ENCODE measurements around the gene DHFR2.
"Not testable (repeated sequence)": the region's sequence is repeated elsewhere in the genome, so short reads cannot be mapped to it uniquely, and the experiment has no call there.

The DHFR2 gene

DNA sequence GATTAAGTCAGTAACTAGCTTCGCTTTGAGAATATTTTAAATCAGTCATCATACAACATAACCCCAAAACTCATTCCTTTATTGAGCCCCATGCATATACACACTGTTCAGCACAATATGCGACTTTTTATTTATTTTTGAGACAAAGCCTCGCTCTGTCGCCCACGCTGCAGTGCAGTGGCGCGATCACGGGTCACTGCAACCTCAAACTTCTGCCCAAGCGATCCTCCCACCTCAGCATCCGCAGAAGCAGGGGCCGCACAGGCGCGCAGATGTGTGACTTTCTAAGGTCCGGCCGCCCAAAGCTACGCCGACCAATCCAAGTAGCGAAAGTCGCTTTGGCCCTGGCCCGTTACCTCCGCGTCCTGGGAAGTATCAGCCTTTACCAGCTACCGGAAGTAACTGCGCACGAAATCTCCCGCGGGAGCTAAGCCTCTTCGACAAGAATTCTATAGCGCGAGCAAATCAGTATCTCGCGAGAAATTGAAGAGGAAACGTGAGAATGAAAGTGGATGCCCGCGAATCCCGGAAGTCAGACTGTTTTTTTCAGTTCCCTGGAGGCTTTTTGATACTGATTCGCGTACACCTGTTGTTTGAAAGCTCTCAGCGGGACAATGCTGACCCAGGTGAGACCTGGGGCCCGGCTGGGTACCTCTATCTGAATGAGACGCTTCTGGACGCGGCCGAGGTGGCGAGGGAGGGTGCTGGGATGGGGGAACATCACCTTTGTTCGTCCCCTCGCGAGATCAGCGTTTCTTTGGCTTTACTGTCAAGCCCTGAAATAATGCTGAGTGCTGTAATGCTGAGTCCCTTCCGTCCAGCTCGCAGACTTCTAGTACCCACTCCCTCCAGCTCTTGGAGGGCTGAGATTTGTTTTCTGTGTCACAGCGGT, at the start of gene DHFR2, which contains the start of gene NSUN3:
Gene DHFR2, minus strand, starts transcription at position 404 of the 892 bp plus-strand sequence. CDS start 1,405 bp downstream, outside the sequence.
Gene NSUN3, plus strand, starts transcription at position 549 of the 892 bp plus-strand sequence. Its CDS starts 66 bp downstream, at position 615.
- DNase-seq: peak; percentile 86

DNA sequence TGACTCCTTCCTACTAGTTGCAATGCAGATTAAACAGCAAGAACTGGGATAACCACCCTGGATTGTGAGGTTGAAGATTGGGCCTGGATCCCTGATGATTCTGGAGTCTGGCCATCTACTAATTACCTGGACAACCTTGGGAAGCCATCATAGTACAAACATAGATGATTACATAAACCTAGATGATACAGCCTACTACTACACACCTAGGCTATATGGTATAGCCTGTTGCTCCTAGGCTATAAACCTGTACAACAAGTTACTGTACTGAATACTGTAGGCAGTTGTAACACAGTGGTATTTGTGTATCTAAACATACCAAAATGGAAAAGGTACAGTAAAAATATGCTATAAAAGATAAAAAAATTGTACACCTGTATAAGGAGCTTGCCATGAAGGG, 48.1 kb upstream of the DHFR2 start:
- no peak for DNase-seq

DNA sequence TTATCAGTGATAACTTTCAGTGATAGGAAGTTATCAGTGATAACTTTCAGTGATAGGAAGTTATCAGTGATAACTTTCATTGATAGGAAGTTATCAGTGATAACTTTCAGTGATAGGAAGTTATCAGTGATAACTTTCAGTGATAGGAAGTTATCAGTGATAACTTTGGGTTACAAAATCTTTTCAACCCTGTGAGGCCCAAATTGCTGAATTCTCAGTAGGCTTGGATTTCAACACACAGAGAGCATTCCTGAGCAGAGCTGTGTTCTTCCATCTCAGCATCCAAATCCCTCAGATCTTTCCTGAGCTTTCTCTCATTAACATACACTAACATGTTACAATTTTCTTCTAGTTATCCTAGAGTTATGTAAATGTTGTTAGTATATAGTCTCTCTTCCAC, 47.5 kb upstream of the DHFR2 start:
- not testable (repeated sequence) for DNase-seq

DNA sequence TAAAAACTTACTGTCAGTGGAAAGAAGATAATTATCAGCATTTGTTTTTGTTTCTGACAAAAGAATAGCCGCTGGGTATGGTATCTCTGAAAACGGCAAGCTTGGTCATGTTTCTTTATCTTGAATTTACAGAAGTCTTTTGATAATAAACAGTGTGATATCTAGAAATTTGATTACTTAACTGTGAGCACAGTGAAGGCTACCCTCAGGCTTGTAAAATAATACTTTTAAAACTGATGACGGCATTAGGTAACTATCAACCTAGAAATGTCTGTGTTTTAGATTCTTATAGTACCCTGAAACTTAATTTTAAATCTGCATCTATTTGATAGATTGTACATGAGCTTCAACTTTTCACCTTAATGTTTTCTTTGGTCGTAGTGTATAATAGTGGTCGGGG, 43.6 kb upstream of the DHFR2 start:
- DNase-seq: no peak

DNA sequence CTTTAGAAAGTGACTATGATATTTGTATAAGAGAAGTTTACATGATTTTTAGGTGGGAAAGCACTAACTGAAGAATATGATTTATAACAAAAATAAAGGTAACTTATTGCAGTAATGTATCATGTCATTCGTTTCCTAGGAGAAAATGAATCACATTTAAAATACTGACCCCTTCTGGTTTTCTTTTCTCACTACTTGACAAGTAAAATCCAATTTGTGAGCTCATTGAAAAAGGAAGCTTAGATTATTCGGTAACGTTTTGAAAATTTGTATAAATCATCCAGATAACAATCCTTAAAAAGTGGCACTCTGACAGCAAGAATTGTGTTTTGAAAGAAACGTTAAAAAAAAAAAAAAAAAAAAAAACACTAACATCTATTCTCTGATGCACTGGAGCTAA, 39.1 kb upstream of the DHFR2 start:
- DNase-seq: no peak

DNA sequence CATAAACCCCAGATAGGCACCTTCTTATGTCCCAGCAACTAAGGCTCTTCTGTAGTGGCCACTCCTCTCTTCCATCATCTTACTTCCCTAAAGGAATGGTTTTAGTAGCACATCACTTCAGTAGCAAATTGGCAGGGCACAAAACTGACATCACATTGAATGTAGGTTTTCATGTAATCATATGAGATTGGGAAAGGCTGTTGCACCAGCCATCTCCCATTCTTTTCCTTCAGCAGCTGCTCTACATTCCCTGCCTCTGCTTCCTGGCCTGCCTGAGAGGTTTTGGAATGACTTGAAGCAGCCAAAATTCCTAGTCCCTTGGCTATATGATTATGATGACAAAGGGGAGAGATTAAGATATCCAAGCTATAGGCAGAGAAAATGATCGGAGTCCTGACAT, 36.6 kb upstream of the DHFR2 start:
- no peak for DNase-seq

DNA sequence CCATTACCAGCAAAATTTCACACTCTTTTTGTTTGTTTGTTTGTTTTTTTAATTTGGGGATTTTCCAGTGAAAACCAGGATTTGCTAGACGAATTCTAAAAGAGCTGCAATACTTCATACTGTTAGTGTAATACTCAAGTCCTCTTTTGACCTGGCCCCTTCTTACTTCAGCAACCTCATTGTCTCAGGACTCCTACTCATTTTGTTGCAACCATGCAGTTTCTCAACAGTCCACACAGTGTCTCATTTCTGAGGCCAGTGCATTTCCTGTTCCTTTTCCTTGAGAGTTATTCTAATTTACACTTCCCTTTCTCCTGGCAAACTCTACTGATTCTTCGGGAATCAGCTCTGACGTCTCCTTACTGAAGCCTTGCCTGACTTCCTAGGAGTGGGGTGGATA, 35.7 kb upstream of the DHFR2 start:
- no peak for DNase-seq

DNA sequence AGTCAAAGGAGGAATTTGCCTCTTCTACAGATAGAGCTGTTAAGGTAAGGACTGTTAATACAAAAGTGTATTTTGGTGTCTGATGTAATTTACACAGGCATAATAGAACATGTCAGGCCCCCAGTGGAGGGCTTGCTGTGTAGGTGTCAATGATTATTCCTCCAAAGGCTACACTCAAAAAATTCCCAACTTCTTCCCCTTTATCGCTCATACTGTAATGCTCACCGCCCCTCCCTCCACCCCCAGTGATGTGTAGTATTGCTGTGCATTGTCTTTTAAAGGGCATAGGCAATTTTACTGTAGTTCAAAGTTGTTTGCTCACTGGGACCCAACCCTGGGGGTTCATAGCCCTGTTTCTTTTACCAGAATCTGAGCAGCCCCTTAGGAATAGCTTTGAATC, 32.4 kb upstream of the DHFR2 start:
- no peak for DNase-seq

DNA sequence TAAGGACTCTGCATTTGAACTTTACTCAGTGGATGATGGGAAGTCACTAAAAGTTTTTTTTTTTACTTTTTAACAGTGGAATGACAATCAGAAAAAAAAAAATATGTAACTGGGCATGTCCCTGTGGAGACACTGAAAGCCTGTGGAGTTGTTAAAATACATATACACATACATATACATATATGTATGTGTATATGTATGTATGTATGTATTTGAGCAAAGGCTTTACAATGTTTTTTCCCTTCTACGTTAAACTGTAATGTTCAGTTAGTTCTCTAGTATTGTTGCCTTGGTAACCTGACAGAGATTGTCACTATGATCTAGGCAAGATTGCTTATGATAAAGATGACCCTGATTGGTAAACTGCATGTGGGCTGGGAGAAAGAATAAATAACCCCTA, 30.4 kb upstream of the DHFR2 start:
- DNase-seq: no peak

DNA sequence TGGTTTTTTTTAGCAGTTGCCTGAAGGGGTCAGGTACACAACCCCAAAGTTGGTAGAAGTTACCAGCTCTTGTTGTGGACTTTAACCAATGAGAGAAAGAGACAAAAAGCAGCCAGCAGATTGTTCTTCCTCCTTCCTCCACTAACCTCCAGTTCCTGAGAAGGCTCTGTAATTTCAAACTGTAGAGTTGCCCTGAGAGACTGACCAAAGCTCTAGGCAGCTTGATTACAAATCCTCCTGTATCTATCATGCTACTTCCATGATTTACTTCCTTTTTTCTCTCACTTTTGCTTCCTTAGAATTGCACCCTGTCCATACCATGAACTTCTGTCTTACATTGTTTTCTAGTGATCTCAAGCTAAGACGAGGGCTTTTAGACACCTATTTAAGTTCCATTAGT, 29.4 kb upstream of the DHFR2 start:
- no peak for DNase-seq

DNA sequence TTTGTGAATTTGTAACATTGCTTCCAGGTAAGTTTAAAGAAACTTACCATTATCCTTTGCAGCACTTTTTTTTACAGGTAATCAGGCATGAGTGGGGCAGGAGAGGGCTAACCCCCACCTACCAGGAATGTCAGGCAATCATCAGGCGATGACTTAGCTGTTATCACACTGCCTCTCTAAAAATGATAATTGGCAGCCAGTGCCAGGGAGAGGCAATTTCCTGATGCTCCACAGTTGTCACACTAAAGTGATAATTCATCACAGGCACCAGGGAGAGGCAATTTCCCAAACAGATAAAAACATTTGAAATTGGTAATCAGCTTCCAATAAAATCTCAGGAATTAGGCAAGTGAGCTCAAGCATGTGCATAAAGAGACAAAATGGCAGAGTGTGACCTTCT, 26.4 kb upstream of the DHFR2 start:
- DNase-seq: no peak

DNA sequence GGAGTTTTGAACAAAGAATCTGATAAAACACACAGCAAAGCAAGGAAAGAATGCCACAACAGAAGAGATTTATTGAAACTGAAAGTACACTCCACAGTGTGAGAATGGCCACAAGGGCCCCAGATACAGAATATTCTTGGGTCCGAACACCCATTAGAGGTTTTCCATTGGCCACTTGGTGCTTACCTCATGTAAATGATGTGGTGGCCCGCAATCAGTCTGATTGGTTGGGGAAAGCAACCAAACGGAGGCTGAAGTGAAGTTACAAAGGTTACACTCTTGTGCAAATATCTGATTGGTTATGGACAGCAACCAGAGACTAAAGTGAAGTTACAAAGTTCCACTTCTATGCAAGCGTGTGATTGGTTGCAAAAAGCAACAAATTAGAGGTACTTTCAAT, 20.5 kb upstream of the DHFR2 start:
- DNase-seq: no peak

DNA sequence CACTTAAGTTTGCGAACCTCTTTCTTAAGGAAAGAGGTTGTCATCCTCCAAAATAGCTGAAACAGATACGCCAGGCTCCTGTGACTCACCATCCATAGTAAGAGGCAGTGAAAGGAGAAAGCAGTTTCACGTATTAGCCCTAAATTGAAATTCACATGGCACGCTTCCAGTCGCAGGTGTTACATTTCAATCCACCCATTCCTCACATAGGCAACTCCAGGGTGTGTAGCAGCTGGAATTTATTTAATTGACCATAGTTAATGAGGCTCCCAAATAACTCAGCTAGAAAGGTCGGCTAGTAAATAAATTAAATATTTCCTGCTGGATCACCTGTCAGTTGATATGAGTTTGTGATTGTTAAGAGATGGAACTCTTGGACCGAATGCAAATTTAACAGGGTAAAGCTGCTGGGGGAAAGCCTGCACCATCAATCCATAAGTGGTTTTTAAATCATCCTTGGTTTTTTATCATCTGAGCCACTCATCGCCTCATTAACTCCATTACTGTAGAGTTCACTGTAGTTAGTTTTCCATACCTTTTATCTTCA, 19.7 kb upstream of the DHFR2 start:
- DNase-seq: no peak

DNA sequence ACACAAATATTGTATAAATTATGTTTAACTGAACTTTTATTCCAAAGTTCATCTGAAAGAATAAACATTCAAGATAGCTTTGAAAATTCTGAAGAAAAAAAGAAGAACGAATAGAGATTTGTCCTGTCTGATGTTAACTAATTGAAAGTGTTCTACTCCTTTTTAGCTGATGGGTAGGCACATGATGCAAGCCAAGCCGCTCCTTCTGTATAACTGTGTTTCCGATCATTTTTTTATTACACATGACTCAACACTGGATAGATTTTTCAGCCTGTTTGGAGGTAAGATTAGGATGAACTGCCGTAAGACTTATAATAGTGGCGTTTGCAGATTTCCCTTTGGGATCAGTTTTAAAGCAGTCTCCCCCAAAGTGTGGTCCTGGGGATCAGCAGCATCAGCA, 19.2 kb upstream of the DHFR2 start:
- no peak for DNase-seq

DNA sequence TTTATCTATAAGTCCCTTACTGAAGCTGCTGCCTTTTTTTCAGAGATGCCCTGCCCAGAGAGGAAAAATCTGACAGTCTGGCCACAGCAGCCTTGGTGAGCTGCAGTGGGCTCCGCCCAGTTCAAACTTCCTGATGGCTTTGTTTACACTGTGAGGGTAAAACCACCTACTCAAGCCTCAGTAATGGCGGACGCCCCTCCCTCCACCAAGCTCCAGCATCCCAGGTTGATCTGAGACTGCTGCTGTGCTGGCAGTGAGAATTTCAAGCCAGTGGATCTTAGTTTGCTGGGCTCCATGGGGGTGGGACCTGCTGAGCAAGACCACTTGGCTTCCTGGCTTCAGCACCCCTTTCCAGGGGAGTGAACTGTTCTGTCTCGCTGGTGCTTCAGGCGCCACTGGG, 17.8 kb upstream of the DHFR2 start:
- DNase-seq: not testable (repeated sequence)

DNA sequence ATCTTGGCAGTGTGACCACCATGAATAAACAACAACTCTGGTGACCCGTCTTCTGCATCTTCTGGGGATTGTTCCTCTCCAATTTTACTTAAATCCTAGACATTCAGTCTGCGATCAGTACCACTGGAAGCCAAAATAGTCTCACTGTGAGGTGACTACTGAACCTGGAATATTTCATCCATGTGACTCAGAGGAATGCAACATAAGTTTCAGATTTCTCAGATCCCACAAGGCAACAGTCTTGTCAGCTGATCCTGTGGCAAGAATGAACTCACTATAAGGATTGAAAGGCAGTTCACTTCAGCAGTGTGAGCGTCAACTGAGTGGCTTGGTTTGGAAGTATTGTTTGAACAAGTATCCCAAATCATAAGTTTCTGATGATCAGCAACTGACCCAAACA, 13.3 kb upstream of the DHFR2 start:
- no peak for DNase-seq

DNA sequence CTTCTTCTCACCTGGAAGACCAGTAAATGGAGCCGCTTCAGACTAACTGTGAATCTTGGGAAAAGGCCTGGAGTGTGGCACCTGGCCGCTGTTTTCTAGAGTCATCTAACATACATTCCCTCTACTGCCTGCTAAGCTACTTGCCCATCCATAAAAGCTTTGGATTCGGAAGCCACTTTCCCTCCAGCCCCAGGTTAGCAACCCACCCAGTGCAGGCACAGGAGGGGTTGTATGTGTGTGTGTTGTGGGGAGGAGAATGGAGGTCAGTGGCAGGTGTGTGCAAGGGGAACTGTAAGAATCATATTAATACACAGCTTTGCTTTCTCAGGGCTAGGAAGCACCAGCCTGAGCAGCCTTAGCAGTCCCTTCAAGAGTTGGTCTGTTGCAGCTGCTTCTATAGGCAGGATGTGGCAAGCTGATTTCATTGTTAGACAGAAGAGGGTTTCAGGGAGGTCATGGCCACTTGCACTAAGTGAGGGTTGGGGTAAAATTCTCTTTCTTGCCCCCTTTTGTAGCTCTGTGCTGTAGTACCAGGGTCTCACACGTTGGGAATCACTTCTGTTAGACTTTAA, 9.1 kb upstream of the DHFR2 start:
- no peak for DNase-seq

DNA sequence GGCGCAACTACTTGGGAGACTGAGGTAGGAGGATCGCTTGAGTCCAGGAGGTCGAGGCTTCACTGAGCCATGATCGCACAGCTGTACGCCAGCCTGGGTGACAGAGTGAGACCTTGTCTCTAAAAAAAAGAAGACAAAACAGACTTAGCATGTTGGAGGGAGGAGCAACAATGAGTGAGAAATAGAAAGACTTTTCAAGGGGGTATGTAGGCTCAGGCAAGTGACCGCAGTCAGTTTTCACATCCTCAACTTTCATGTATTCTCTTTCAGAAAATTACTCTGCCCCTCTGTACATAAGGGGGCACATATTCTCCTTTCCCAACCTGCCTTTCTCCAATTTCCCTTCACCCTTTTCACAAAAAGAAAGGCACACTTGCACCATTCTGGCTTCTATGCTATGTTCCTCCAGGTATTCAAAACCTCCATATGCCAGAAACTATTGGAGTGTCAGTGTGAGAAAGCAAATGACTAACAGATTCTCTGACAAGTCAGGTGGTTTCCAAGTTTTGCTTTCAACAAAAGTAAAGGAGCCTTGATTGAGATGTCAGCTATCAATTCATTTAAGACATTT, 7.7 kb upstream of the DHFR2 start:
- DNase-seq: no peak

DNA sequence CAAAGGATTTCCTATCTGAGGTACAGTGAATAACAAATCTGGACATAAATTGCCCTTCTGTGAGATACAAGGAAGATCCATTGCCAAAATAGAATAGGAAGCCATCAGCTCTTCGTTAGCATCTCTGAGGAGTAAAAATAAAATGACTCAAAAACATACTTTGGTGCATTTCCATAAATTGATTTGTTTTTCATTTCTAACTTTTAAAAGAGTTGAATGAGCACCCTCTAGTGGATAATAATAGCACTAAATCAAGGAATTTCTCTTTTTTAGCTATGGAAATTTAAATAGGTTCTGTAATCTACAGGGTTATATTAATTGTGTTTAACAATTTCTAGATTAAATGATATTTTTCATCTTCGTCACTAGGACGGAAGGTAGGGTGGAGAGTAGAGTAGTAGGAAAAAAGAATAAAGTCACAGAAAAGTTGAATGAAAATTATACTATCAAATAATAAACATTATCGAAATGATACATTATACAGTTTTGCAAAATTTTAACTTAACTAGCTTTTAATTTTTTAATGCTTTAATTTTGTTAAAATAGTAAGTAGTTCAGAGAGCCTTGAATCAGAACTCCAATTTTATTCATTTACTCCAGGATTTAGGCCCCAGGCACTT, 6.6 kb upstream of the DHFR2 start:
- DNase-seq: no peak

DNA sequence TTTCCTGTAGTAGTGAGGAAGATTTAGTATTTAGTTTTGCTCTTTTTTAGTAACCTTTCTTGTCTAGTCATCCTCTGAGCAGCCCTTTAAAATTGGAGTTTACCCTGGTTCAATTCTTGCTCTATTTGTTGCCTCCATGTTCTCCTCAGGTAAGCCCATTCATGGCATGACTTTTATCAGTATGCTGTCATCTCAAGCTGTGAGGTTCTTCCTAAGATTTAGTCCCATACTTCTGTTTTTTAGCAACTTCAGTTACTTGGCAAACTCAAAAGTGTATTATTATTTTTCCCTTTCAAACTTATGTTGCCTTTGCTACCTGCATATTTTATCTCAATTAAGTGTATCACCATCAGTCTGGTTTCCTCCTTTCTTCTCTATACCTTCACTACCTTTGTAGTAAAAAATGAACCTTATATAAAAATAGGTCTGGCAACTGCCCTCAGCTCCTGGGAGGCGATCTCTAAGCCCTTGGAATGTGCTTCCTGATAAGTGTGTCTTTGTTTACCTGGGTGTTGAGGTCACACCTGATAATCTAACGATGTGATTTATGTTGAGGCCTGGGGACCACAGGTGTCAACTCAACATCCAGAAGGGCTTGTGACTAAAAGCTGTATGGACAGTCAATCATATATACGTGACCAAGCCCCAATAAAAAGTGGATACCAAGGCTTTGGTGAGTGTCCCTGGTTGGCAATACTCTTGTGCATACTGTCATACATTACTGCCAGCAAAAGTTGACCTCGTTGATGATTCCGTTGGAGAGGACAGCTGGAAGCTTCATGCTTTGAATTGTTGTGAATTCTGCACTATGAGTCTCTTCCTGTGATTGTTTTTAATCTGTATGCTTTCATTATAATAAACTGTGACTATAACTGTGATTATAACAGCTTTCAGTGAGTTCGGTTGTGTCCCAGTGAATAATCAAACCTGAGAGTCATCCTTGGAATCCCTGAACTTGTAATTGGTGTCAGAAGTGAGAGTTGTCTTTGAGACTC, 4.1 kb upstream of the DHFR2 start:
- DNase-seq: no peak

DNA sequence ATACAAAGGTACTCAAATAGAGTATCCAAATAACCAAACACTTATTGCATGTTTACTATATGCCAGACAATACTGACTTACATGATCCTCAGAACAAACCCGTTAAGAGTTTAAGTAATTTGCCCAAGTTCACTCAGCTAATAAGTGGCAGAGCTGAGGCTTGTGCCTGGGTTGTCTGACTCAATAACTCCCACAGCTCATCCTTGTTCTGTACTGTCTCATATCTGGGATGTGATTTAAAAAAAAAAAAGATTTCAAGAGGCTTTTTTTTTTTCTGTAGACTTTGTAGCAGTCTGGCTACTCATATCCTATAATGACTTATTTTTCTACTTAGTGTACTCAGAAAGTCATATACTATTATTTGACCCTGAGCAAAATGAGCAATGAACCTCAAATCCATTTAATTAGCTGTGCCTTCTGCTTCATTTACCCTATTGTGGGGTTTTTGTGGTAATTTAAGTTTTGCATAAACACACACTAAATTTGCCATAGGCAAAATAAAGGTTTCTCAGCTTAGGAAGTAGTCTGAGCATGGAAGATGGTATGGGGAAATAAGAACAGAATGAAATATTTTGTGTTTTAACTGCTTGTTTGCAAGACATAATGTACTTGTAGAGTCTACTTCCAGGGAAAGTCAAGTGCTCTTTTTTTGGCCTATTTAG, 3.2 kb upstream of the DHFR2 start:
- DNase-seq: no peak

DNA sequence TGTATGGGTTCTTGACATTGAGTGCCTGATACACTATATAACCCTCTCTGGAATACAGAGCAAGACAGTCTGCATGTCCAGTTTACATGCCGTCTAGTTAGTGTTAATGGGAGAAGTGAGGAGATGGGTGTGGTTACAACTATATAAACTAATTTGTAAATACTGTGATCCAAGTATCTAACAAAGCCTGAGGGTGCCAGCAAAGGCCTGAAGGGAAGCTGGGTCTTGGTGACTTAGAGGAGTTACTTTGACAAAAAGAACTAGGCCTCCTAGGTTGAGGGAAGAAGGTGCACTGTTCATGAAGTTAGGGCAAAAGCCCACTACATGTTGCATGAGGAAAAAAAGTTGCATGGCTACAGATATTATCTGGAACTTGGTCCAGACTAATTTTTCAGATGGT, 2.4 kb upstream of the DHFR2 start:
- no peak for DNase-seq

Data from SIG-M5 (cell line).